ENCODE data around the gene PSMD14. TPM values are rescaled to one million over a fixed set of nuclear protein-coding genes. Genes with fewer than 3 reads are reported as not detected.

Gene PSMD14
- total and polyA plus RNA-seq, 5 donors: 32.7 to 47.2 (median 42.7) TPM

DNA sequence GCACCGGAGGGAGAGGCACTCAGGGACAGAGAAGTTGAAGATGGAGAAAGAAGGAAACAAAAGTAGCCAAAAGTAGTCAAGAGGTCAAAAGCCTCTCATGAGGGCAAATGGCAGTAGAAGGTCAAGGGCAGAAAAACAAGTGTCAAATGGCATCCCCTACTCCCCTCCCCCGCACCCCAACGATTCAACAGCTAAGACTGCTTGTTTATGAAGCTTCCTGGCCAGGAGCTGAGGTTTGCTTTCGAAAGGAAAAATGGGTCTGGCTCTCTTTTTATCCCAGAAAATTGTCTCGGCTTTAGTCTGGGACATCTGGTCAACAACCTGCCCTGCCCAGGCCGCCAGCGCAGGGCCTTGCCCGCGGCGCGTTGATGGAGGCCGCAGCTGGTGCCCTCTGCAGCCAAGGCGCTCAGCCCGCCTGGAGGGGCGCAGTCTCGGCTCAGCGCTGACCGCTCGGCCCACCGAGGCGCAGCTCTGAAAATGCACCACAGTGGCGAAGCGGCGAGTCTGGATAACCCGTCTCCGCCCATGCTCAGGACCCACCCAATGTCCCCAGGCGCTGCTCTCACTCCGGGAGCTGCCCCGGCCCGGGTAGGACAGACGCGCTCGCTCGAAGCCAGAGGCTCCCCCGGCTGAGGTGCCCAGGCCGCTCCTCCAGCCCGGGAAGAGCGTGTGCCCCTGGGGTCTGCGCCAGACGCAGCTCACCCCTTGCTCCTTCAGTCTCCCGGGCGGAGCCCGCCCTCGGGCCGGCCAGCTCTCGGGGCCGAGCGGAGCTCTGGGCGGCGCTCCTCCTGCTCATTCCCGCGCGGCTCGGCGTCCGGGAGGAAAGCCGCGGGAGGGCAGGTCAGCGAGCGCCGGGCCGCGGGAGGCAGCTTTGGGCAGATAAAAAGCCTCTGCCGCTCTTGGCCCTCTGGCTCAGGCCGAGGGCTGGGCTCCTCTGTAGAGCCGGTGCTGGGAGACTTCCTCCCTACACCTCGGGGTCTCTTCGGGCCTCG lies 106.1 kb downstream of the PSMD14 start:
- no peaks in the 10 kb centered on the region for H3K27me3 ChIP-seq (ENCODE audit: control insufficient read depth, insufficient read depth)
- intact Hi-C loops (cut with DNase I): no loop called here
- DNase-seq: peak; percentile 25 to 73 (median 66)
- H3K4me3 ChIP-seq (ENCODE audit: low read length): peak overlapping the region; percentile 58
- no peaks in the 10 kb centered on the region for H3K9me3 ChIP-seq (ENCODE audit: control insufficient read depth, low read length)
- peaks cover 2% of the 10 kb centered on the region for H3K4me1 ChIP-seq (ENCODE audit: control insufficient read depth, insufficient read depth, low read length)
- no peak overlapping the region for H3K27ac ChIP-seq (ENCODE audit: low read length)
- ATAC-seq: peak; percentile 81 to 82
- 5% methylated on average over 69 of the region's 69 CpGs for WGBS

DNA sequence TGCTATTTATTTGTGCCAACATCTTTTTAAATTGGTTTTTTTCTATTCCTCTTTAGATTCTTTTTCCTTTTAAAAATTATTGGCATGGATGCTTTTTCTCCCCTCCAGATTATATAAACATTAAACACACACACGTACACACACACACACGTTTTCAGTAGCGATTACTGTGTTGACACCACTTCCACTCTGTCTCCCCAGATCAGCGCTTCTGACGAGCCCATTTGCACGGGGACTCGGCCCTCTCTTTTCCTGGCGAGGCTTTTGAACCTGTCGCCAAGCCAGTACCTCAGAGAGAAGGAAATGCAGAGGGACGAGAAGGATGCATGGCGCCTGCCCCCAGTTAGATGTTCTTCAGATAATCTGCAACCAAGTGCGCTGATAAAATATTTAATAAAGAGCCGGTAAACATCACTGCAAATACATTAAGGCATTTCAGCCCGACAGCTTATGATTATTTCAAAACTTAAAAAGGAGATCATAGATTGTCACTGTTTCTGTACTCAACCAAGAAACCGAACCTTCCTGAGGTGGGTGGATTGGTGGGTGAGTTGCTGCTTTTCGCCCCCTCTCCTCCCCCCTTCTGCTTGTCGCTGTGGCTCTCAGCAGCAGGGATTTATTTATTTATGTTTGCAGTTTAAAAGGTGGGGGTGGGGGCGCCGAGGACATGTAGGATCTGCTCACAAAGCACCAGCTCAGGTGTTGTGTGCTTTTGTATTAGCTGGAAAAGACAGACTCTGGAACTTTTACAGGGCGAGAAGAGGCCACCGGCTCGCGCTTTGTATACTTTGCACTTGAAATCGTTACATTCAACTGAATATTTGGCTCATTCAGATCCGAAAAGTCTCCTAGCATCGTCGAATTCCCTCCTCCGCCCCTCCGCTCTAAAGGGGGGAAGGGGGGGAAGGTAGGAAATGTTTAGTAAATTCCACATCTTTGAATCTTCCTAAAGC lies 107.1 kb downstream of the PSMD14 start:
- peaks cover 2% of the 10 kb centered on the region for H3K4me1 ChIP-seq (ENCODE audit: control insufficient read depth, insufficient read depth, low read length)

GRCh38 chr2:161415987-161416707 lies 107.9 kb downstream of the PSMD14 start, which contains the start of gene TBR1:
Gene TBR1, plus strand, starts transcription at chr2:161416297. Its CDS starts 114 bp downstream, at chr2:161416411.
- H3K4me3 ChIP-seq (ENCODE audit: low read length): peak within 1 kb of the TSS; percentile 58
- no peak for DNase-seq
- H3K27ac ChIP-seq (ENCODE audit: low read length): no peak within 1 kb of the TSS
- intact Hi-C loops (cut with DNase I): no loop called here
- peaks cover 5% of the 10 kb centered on the region for H3K27me3 ChIP-seq (ENCODE audit: control insufficient read depth, insufficient read depth)
- no peak for ATAC-seq
- H3K9me3 ChIP-seq (ENCODE audit: control insufficient read depth, low read length): no peaks in the 10 kb centered on the region
- peaks cover 2% of the 10 kb centered on the region for H3K4me1 ChIP-seq (ENCODE audit: control insufficient read depth, insufficient read depth, low read length)
- WGBS: 8% methylated on average over 16 of the region's 16 CpGs

More for the DNA sequence above, 107.1 kb downstream of the PSMD14 start:
- intact Hi-C loops (cut with DNase I): no loop called here
- ATAC-seq (no peak), DNase-seq (no peak)
- no peaks in the 10 kb centered on the region for H3K9me3 ChIP-seq (ENCODE audit: control insufficient read depth, low read length)
- WGBS: 9% methylated on average over 29 of the region's 29 CpGs
- H3K4me3 ChIP-seq (ENCODE audit: low read length): peak overlapping the region; percentile 58
- H3K27me3 ChIP-seq (ENCODE audit: control insufficient read depth, insufficient read depth): no peaks in the 10 kb centered on the region
- H3K27ac ChIP-seq (ENCODE audit: low read length): no peak overlapping the region

DNA sequence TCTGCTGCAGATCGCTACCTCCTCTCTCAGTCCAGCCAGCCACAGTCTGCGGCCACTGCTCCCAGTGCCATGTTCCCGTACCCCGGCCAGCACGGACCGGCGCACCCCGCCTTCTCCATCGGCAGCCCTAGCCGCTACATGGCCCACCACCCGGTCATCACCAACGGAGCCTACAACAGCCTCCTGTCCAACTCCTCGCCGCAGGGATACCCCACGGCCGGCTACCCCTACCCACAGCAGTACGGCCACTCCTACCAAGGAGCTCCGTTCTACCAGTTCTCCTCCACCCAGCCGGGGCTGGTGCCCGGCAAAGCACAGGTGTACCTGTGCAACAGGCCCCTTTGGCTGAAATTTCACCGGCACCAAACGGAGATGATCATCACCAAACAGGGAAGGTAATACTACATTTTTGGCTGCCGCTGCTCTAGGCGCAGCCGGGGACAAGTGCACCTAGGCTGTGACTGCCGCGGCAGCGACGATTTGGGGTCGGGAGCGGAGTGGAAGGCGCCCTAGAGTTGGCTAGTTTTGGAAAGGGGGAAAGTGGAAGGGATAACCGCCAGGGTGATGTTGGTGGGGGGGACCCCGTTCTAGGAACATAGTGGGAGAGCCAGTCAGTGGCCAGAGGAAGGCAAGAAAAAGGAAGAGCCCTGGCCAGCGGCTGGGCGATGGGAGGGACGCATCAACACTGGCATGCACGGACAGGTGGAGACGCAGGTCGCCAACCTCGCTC lies 108.6 kb downstream of the PSMD14 start:
- peaks cover 5% of the 10 kb centered on the region for H3K27me3 ChIP-seq (ENCODE audit: control insufficient read depth, insufficient read depth)
- ATAC-seq (peak in 1 of 2 donors; percentile 24), DNase-seq (no peak)
- H3K4me1 ChIP-seq (ENCODE audit: control insufficient read depth, insufficient read depth, low read length): peaks cover 2% of the 10 kb centered on the region
- no peak overlapping the region for H3K4me3 ChIP-seq (ENCODE audit: low read length)
- intact Hi-C loops (cut with DNase I): no loop called here
- H3K9me3 ChIP-seq (ENCODE audit: control insufficient read depth, low read length): no peaks in the 10 kb centered on the region
- 6% methylated on average over 41 of the region's 41 CpGs for WGBS
- no peak overlapping the region for H3K27ac ChIP-seq (ENCODE audit: low read length)

DNA sequence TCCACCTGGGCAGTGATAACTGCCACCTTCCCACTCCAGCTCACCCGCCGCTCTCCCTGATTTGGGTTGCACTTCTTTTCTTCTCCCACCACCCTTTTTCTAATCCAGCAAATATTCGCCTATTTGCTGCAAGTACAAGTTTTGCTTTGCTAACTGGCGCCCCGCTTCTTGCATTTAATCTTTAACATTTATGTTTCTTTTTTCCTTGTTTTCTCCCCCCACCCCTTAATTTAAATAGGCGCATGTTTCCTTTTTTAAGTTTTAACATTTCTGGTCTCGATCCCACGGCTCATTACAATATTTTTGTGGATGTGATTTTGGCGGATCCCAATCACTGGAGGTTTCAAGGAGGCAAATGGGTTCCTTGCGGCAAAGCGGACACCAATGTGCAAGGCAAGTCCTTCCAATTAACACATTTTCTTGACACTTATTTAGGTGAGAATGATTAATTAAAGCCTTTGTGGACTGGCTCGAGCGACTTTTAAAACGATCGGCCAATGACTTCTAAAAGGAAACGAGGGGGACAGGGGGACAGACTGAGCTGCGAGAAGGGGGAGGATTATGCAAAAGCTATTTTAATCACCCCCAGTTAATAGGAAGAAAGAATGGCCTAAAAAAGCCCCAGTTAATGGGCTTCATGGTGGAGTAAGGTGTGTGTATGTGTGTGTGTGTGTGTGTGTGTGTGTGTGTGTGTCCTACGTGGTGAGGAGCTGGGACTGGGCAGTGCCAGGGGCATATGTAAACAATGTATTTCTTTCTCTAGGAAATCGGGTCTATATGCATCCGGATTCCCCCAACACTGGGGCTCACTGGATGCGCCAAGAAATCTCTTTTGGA lies 109.4 kb downstream of the PSMD14 start:
- H3K4me3 ChIP-seq (ENCODE audit: low read length): no peak overlapping the region
- 12% methylated on average over 21 of the region's 21 CpGs for WGBS

GRCh38 chr2:161418275-161418714 lies 110.1 kb downstream of the PSMD14 start:
- intact Hi-C loops (cut with DNase I): no loop called here
- 5% methylated on average over 15 of the region's 15 CpGs for WGBS
- Histone ChIP-seq H3K27ac (ENCODE audit: low read length) (no peak overlapping the region), H3K4me3 (ENCODE audit: low read length) (no peak overlapping the region), H3K4me1 (ENCODE audit: control insufficient read depth, insufficient read depth, low read length) (peaks cover 2% of the 10 kb centered on the region), H3K27me3 (ENCODE audit: control insufficient read depth, insufficient read depth) (peaks cover 5% of the 10 kb centered on the region), H3K9me3 (ENCODE audit: control insufficient read depth, low read length) (no peaks in the 10 kb centered on the region)
- no peak for ATAC-seq
- no peak for DNase-seq

More for the DNA sequence above, 109.4 kb downstream of the PSMD14 start:
- H3K27me3 ChIP-seq (ENCODE audit: control insufficient read depth, insufficient read depth): peaks cover 5% of the 10 kb centered on the region
- ATAC-seq (no peak), DNase-seq (no peak)
- intact Hi-C loops (cut with DNase I): no loop called here
- H3K27ac ChIP-seq (ENCODE audit: low read length): no peak overlapping the region
- H3K9me3 ChIP-seq (ENCODE audit: control insufficient read depth, low read length): no peaks in the 10 kb centered on the region
- H3K4me1 ChIP-seq (ENCODE audit: control insufficient read depth, insufficient read depth, low read length): peaks cover 2% of the 10 kb centered on the region

DNA sequence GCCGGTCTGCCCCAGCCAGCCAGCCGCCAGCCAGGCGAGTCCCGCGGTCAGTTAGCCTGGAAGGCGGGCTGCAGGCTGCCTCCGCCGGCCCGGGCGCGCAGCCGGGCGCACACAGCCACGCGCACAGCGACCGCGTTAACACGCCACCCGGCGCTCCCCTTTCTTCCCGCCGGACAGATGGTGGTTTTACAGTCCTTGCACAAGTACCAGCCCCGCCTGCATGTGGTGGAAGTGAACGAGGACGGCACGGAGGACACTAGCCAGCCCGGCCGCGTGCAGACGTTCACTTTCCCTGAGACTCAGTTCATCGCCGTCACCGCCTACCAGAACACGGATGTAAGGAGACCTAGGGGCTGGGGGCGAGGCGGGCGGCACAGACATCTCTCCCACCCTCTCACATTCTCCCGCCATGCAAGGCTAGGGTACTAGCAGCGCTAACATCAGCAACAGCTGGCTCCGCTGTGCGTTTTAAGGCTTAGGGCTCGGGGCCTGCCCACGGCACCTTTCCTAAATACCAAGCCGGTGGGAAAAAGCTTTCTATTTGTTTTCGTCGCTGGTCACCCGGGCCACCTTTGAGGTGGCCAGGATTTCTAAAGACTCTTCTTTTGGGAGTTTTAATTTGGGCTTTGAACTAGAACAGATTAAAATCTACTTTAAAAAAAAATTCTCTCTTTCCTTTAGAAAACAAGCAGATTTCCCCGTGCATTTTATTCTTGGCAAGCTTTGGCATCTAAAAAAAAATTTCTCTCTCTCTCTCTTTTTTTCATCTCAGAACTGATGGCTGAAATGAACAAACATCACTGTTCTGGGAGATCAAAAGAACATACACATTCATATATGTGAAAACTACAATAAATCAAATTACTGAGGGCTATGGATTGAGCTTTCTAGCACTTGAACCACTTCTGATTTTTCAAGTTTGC lies 110.8 kb downstream of the PSMD14 start:
- peaks cover 8% of the 10 kb centered on the region for H3K4me1 ChIP-seq (ENCODE audit: control insufficient read depth, insufficient read depth, low read length)
- peak in 1 of 3 donors; percentile 42 for DNase-seq

GRCh38 chr2:161419638-161420190 lies 111.5 kb downstream of the PSMD14 start:
- no peak overlapping the region for H3K4me3 ChIP-seq (ENCODE audit: low read length)
- ATAC-seq (no peak), DNase-seq (no peak)
- H3K4me1 ChIP-seq (ENCODE audit: control insufficient read depth, insufficient read depth, low read length): peaks cover 6% of the 10 kb centered on the region
- no peak overlapping the region for H3K27ac ChIP-seq (ENCODE audit: low read length)
- peaks cover 5% of the 10 kb centered on the region for H3K27me3 ChIP-seq (ENCODE audit: control insufficient read depth, insufficient read depth)
- WGBS: 70% methylated on average over 3 of the region's 3 CpGs
- intact Hi-C loops (cut with DNase I): no loop called here
- H3K9me3 ChIP-seq (ENCODE audit: control insufficient read depth, low read length): no peaks in the 10 kb centered on the region

More for the DNA sequence above, 110.8 kb downstream of the PSMD14 start:
- peaks cover 5% of the 10 kb centered on the region for H3K27me3 ChIP-seq (ENCODE audit: control insufficient read depth, insufficient read depth)
- no peak for ATAC-seq
- H3K9me3 ChIP-seq (ENCODE audit: control insufficient read depth, low read length): no peaks in the 10 kb centered on the region
- no peak overlapping the region for H3K4me3 ChIP-seq (ENCODE audit: low read length)
- intact Hi-C loops (cut with DNase I): no loop called here
- 5% methylated on average over 49 of the region's 49 CpGs for WGBS
- no peak overlapping the region for H3K27ac ChIP-seq (ENCODE audit: low read length)
